ENCODE measurements around the gene PRICKLE3.

The PRICKLE3 gene

DNA sequence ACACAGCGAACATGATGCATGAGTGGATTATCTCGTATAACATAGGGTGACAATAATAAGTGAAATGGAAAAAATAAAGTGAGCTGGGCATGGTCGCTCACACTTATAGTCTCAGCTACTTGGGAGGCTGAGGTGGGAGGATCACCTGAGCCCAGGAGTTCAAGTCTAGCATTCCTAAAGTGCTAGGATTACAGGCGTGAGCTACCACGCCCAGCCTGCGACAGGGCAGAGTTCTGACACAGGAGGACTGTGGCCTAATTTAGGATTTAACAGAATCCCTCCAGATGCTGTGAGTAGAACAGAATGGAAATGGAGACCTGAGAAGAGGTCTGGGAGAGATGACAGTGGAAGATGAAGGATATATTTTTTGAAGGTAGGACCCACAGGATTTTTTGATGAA lies 3.4 kb upstream of the PRICKLE3 start:
- no peaks in the 10 kb centered on the region for H3K36me3 ChIP-seq (ENCODE audit: control insufficient read depth, insufficient read depth, low read length)
- H3K9ac ChIP-seq (ENCODE audit: low read length): no peak overlapping the region
- no peaks in the 10 kb centered on the region for H3K27me3 ChIP-seq (ENCODE audit: control insufficient read depth, insufficient read depth, low read length)
- no peak overlapping the region for H3K4me3 ChIP-seq (ENCODE audit: low read length)
- H3K4me1 ChIP-seq (ENCODE audit: control insufficient read depth, insufficient read depth, low read length): peaks cover 16% of the 10 kb centered on the region
- H3K9me3 ChIP-seq (ENCODE audit: control insufficient read depth, low read length): no peaks in the 10 kb centered on the region

DNA sequence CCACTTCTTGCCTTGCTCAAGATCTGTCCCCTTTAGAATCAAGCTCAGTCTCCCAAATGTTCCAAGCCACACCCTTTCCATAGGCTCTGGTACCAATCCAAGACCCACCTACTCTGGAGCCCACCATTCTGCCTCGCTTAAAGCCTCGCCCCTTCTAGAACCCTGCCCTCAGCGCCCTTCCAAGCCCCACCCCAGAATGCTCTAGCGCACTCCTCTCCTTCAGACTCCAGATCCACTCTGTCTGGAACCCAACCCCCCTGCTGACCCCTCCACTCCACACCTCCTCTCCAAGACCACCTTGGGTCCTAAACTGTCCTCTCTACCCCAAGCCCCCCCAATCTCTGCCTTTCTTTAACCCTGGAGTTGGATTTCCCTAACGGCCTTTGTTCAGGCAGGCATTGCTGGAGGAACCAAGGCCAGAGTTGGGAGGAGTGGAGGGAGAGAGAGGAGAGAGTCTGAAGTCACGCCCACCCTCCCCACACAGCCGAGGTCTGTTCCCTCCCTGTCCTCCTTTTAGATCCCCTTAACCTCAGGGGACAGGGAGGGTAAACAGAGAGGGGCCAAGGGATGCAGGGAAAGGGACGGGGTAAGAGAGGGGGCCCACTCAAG lies 2.4 kb upstream of the PRICKLE3 start:
- H3K4me1 ChIP-seq (ENCODE audit: control insufficient read depth, insufficient read depth, low read length): peaks cover 20% of the 10 kb centered on the region
- no peaks in the 10 kb centered on the region for H3K9me3 ChIP-seq (ENCODE audit: control insufficient read depth, low read length)
- H3K27me3 ChIP-seq (ENCODE audit: control insufficient read depth, insufficient read depth, low read length): no peaks in the 10 kb centered on the region
- H3K9ac ChIP-seq (ENCODE audit: low read length): no peak overlapping the region
- H3K4me3 ChIP-seq (ENCODE audit: low read length): no peak overlapping the region
- H3K36me3 ChIP-seq (ENCODE audit: control insufficient read depth, insufficient read depth, low read length): no peaks in the 10 kb centered on the region

DNA sequence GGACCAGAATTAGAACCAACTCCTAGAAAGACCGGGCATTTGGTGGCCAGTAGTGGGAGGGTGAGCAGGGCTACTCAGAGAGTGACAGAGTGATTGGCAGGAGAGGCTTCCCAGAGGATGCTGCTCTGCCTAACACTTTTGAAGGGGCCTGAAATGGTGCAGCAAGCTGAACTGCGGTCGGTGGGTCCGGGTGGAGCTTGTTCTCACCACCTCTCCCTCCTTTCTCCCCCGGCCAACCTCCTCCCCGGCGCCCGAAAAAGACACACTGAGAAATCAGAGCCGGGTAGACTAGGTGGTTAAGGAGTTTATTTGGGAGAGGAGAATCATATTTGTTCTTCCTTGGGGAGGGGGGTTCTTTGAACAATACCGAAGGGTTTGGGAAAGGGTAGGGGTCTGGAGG lies 1.4 kb upstream of the PRICKLE3 start:
- H3K4me3 ChIP-seq (ENCODE audit: low read length): no peak overlapping the region
- no peaks in the 10 kb centered on the region for H3K36me3 ChIP-seq (ENCODE audit: control insufficient read depth, insufficient read depth, low read length)
- H3K9me3 ChIP-seq (ENCODE audit: control insufficient read depth, low read length): no peaks in the 10 kb centered on the region
- H3K4me1 ChIP-seq (ENCODE audit: control insufficient read depth, insufficient read depth, low read length): peaks cover 20% of the 10 kb centered on the region
- no peak overlapping the region for H3K9ac ChIP-seq (ENCODE audit: low read length)
- H3K27me3 ChIP-seq (ENCODE audit: control insufficient read depth, insufficient read depth, low read length): no peaks in the 10 kb centered on the region

DNA sequence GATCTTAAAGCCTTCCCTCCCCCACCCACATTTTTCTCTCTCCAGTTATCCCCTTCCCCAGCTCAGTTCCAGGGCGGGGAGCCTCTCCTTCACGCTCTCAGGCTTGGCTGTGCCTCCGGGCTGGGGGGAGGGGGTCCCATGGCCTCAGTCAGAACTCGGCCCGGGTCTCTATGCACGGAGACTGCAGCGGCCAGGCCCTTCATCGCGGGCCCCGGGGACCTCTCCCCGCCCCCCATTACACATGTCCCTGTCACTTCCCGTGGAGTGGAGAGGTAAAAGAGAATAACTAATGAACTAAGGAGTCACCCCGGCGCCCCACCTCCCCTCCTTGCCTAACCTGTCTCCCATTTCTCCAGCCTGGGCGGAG lies 838 bp upstream of the PRICKLE3 start:
- no peak overlapping the region for H3K9ac ChIP-seq (ENCODE audit: low read length)
- peaks cover 20% of the 10 kb centered on the region for H3K4me1 ChIP-seq (ENCODE audit: control insufficient read depth, insufficient read depth, low read length)
- no peaks in the 10 kb centered on the region for H3K27me3 ChIP-seq (ENCODE audit: control insufficient read depth, insufficient read depth, low read length)
- no peaks in the 10 kb centered on the region for H3K36me3 ChIP-seq (ENCODE audit: control insufficient read depth, insufficient read depth, low read length)
- no peak overlapping the region for H3K4me3 ChIP-seq (ENCODE audit: low read length)
- no peaks in the 10 kb centered on the region for H3K9me3 ChIP-seq (ENCODE audit: control insufficient read depth, low read length)

DNA sequence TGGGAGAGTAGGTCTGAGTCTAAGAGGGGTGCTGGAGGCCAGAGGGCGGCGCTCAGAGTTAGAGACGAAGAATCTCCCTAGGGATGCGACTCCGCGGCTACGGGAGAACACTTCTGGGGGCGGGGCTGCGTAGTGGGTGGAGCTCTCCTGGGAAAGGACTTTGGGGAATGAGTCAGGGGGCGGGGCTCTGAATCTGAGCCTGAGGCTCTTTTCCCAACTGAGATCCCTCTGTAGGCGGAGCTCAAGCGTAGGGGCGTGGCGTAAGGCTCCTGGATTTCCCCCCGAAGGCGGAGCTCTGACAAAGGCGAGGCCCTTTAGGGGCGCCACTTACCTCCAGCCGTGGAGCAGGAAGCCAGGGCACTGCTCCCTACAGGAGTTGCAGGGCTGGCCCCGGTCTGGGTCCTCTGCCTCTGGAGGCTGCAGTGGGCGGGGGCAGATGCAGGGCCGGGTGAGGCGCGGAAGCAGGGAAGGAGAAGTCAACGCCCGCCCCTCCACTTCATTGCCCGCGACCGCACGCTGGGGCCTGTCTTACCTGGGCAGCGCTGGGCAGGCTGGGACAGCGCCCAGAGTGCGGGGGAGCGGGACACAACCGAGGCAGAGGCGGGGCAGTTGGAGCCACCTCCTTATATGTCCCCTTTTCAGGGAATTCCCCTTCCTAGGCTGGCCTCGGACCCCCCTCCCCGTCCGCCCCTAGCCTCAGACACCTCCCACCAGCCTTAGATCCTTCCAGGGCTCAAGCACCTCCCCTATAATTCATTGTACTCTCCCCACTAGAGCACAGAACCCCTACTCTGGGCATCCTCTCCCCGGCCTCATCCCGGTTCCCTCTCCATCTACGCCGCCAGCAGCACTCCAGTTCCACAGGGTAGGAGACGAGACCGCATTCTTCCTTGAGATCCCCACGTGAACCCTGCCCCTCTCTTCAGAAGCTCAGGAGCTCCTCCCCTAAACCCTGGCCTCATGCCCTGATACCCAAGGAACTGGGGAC lies 1.6 kb downstream of the PRICKLE3 start:
- no peak overlapping the region for H3K4me3 ChIP-seq (ENCODE audit: low read length)
- peaks cover 15% of the 10 kb centered on the region for H3K4me1 ChIP-seq (ENCODE audit: control insufficient read depth, insufficient read depth, low read length)
- H3K9me3 ChIP-seq (ENCODE audit: control insufficient read depth, low read length): no peaks in the 10 kb centered on the region
- no peaks in the 10 kb centered on the region for H3K36me3 ChIP-seq (ENCODE audit: control insufficient read depth, insufficient read depth, low read length)
- peak overlapping the region; percentile 59 for H3K9ac ChIP-seq (ENCODE audit: low read length)
- H3K27me3 ChIP-seq (ENCODE audit: control insufficient read depth, insufficient read depth, low read length): no peaks in the 10 kb centered on the region

DNA sequence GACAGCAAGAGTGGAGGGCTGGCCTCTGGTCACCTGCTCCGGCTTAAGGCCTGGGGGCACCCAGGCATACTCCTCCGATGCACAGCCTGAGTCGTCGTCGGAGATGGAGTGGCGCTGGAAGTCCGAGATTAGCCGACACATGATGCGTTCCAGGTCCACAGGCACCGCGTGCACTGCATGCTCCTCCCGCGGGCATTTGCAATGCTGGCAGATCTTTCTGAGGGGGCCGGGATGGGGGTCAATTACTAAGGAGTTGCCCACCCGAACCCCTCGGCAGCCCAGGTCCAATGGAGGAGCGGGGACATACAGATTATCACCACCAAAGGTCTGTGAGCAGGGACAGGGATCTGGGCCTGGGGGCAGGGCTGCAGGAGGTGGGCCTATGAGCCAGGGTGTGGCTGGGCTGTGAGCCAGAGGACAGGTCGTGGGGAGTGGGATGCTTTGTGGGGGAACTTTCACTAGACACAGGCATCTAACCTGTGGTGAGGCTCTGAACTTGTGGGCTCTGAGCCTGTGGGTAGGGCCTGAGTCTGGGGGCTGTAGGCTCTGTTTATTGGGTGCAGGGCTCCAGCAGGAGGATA lies 2.4 kb downstream of the PRICKLE3 start:
- Histone ChIP-seq H3K27me3 (ENCODE audit: control insufficient read depth, insufficient read depth, low read length) (no peaks in the 10 kb centered on the region), H3K36me3 (ENCODE audit: control insufficient read depth, insufficient read depth, low read length) (no peaks in the 10 kb centered on the region), H3K4me1 (ENCODE audit: control insufficient read depth, insufficient read depth, low read length) (peaks cover 17% of the 10 kb centered on the region), H3K9me3 (ENCODE audit: control insufficient read depth, low read length) (no peaks in the 10 kb centered on the region), H3K9ac (ENCODE audit: low read length) (no peak overlapping the region), H3K4me3 (ENCODE audit: low read length) (no peak overlapping the region)

DNA sequence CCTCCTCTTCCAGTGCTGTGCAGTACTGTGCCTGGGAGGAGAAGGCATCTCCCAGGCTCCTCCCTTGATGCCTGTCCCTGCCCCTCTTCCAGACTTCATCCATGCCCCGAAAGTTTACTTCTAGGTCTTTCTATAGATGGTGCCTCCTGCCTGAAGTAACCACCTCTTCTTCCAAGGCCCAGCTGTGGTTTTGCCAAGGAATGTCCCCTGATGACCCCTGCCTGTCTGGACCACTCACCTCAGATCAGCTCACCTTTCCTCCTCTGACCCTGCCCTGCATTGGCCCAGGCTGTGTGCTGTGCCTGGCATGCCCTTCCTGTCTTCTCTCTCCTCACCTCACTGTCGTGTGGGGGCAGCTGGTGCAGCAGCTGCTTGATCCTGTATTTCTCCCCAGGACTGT lies 6.8 kb downstream of the PRICKLE3 start:
- H3K4me1 ChIP-seq (ENCODE audit: control insufficient read depth, insufficient read depth, low read length): peaks cover 27% of the 10 kb centered on the region
- H3K4me3 ChIP-seq (ENCODE audit: low read length): no peak overlapping the region
- peaks cover 4% of the 10 kb centered on the region for H3K36me3 ChIP-seq (ENCODE audit: control insufficient read depth, insufficient read depth, low read length)
- no peaks in the 10 kb centered on the region for H3K9me3 ChIP-seq (ENCODE audit: control insufficient read depth, low read length)
- H3K9ac ChIP-seq (ENCODE audit: low read length): no peak overlapping the region
- H3K27me3 ChIP-seq (ENCODE audit: control insufficient read depth, insufficient read depth, low read length): no peaks in the 10 kb centered on the region

DNA sequence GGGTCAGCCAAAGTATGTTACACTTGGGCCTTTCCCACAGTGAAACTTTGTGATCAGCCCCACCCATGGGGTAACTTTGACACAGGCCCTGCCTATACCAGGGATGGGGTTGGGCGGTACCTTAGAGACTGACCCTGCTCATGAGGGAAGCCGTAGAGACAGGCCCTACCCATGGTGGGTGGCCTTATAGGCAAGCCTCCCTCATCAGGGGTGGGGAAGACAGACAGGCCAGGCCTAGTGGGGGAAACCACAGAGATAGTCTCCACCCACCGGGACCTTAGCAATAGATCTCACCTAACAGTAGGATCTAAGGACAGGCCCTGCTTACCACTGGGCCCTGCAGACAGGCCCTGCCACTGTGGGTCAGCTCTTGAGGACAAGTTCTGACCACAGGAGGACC lies 7.6 kb downstream of the PRICKLE3 start:
- Histone ChIP-seq H3K36me3 (ENCODE audit: control insufficient read depth, insufficient read depth, low read length) (peaks cover 9% of the 10 kb centered on the region), H3K9ac (ENCODE audit: low read length) (no peak overlapping the region), H3K27me3 (ENCODE audit: control insufficient read depth, insufficient read depth, low read length) (no peaks in the 10 kb centered on the region), H3K4me1 (ENCODE audit: control insufficient read depth, insufficient read depth, low read length) (peaks cover 27% of the 10 kb centered on the region), H3K4me3 (ENCODE audit: low read length) (no peak overlapping the region), H3K9me3 (ENCODE audit: control insufficient read depth, low read length) (no peaks in the 10 kb centered on the region)

DNA sequence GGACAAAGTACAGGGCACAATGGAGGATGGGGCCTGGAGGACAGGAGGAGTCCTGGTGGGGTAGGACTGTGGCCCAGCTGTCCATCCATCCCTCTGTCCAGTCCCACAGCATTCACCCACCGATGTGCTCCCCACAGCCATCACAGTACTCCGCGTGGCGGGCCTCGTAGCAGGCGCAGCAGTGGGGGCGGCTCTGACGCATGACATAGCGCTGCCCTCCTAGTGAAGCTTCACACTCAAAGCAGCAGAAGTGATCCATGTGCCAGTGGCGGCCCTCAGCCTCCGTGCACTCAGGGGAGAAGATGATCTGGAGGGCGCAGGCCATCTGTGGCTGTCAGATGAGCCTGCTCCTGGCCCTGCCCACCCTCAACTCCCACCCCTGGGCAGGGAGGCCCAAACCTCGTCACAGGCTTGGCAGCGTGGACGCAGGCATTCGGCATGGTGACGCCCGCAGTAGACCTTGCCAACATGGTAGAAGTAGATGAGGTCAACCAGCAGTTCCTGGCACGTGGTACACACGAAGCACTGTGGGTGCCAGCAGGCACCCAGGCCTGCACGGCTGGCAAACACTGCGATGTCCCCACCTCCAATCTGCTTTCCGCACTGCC lies 8.2 kb downstream of the PRICKLE3 start:
- Histone ChIP-seq H3K9me3 (ENCODE audit: control insufficient read depth, low read length) (no peaks in the 10 kb centered on the region), H3K4me3 (ENCODE audit: low read length) (no peak overlapping the region), H3K36me3 (ENCODE audit: control insufficient read depth, insufficient read depth, low read length) (peaks cover 9% of the 10 kb centered on the region), H3K9ac (ENCODE audit: low read length) (no peak overlapping the region), H3K27me3 (ENCODE audit: control insufficient read depth, insufficient read depth, low read length) (no peaks in the 10 kb centered on the region), H3K4me1 (ENCODE audit: control insufficient read depth, insufficient read depth, low read length) (peaks cover 32% of the 10 kb centered on the region)

DNA sequence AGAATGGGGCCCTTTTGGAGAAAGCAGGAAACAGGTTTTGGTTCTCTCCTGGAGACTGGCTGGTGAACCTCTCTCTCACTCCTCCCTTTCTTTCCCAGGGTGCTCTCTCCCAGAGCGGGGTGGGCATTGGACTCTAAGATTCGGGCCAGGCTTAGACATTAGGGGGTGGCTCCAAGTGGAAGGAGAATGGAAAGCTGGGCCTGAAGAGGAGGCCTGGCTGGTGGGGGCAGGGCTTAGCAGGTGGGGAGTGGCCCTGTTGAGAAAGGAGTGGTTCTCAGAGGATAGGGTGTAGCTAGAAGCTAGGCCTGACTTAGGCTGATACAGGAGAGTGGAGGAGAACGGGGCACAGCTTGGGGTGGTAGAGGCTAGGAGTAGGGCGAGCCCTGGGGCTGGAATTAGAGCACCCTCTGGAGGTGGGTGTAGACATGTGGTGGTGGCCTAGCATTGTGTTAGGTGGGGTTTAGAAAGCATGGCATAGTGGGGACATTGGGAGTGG lies 8.8 kb downstream of the PRICKLE3 start:
- H3K9ac ChIP-seq (ENCODE audit: low read length): peak overlapping the region; percentile 28
- peaks cover 9% of the 10 kb centered on the region for H3K36me3 ChIP-seq (ENCODE audit: control insufficient read depth, insufficient read depth, low read length)
- H3K27me3 ChIP-seq (ENCODE audit: control insufficient read depth, insufficient read depth, low read length): no peaks in the 10 kb centered on the region
- peaks cover 37% of the 10 kb centered on the region for H3K4me1 ChIP-seq (ENCODE audit: control insufficient read depth, insufficient read depth, low read length)
- no peaks in the 10 kb centered on the region for H3K9me3 ChIP-seq (ENCODE audit: control insufficient read depth, low read length)
- no peak overlapping the region for H3K4me3 ChIP-seq (ENCODE audit: low read length)

DNA sequence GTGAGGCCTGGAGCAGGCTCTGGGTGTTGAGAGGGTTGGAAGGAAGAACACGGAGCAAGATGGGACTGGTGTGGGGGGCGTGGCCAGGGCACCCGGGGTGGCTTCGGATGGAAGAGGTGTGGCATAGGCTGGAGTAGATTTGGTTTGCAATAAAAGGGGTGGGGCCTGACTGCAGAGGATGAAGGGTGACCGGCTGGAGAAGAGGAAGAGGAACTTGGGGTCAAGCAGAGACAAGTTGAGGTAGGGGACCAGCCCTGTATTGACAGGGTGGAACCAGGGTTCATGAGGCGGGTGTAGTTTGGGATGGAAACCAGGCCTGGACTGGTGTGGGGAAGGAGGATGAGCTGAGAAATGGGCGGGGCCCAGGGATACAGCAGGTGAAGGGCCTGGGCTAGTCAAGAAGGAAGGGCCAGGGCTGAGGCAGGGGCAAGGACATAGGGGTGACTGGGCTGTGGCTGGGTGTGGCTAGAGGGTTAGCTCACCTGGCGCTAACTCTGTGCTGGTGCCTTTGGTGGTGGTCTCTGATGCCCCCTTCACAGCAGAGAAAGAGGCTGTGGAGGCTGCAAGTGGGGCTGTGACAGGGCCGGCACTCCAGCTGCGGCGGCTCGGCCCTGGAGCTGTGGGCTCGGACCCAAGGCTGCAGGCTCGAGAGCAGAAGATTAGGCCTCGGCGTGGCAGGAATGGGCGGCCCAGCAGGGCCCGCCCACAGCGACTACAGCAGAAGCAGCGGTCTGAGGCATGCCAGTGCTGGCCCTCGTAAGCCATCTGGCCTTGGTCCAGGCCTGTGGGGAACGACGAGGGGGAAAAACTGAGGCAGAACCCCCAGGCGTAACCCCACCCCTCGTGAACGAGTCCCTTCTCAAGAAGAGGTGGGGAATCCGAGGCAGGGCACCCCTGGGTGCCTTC lies 9.5 kb downstream of the PRICKLE3 start:
- no peak overlapping the region for H3K4me3 ChIP-seq (ENCODE audit: low read length)
- peaks cover 37% of the 10 kb centered on the region for H3K4me1 ChIP-seq (ENCODE audit: control insufficient read depth, insufficient read depth, low read length)
- peak overlapping the region; percentile 28 for H3K9ac ChIP-seq (ENCODE audit: low read length)
- peaks cover 9% of the 10 kb centered on the region for H3K36me3 ChIP-seq (ENCODE audit: control insufficient read depth, insufficient read depth, low read length)
- no peaks in the 10 kb centered on the region for H3K27me3 ChIP-seq (ENCODE audit: control insufficient read depth, insufficient read depth, low read length)
- H3K9me3 ChIP-seq (ENCODE audit: control insufficient read depth, low read length): no peaks in the 10 kb centered on the region
